GM23338 (cell line): Measurements from ENCODE around the gene TGFBR3. TPM values are rescaled to one million over a fixed set of nuclear protein-coding genes. Genes with fewer than 3 reads are reported as not detected.

ENCODE experiments used
- ATAC-seq: fragments of 200-7000 bp; cut with Tn5 transposase; 3 replicates; pipeline ENCODE4 v1.9.1; 2020
- DNase-seq: peaks from one replicate; pipeline ENCODE4 v3.0.0-alpha.2; 2015; ENCODE audit warnings: low spot score
- H2AFZ ChIP-seq: fragments of 200-600 bp; sonication (generic); 2 replicates; pipeline ENCODE4 v1.8.0; 2016; ENCODE audit warnings: antibody characterized with exemption, mild to moderate bottlenecking, moderate library complexity
- H3F3A ChIP-seq: fragments of 200-600 bp; sonication (generic); replicated peaks from 2 replicates; pipeline ENCODE4 v1.8.0; 2017; ENCODE audit warnings: antibody characterized with exemption, mixed run types, low read depth
- H3K27ac ChIP-seq: fragments of 200-600 bp; sonication (generic); 2 replicates; pipeline ENCODE4 v1.6.1; 2016; ENCODE audit warnings: low read depth
- H3K27me3 ChIP-seq: fragments of 200-600 bp; sonication (generic); 2 replicates; pipeline ENCODE4 v1.8.0; 2016; ENCODE audit warnings: mild to moderate bottlenecking, mixed run types, moderate library complexity; ENCODE audit not compliant: insufficient read depth
- H3K36me3 ChIP-seq: fragments of 200-600 bp; sonication (generic); 2 replicates; pipeline ENCODE4 v1.8.0; 2016; ENCODE audit warnings: mild to moderate bottlenecking; ENCODE audit not compliant: insufficient read depth
- H3K4me1 ChIP-seq: fragments of 200-600 bp; sonication (generic); 2 replicates; pipeline ENCODE4 v1.8.0; 2016; ENCODE audit warnings: mild to moderate bottlenecking, moderate library complexity; ENCODE audit not compliant: insufficient read depth
- H3K4me2 ChIP-seq: fragments of 200-600 bp; sonication (generic); 2 replicates; pipeline ENCODE4 v1.7.1; 2017; ENCODE audit warnings: mixed run types
- H3K4me3 ChIP-seq: fragments of 200-600 bp; sonication (generic); 2 replicates; pipeline ENCODE4 v1.6.1; 2016; ENCODE audit warnings: mixed run types
- H3K79me2 ChIP-seq: fragments of 200-600 bp; sonication (generic); replicated peaks from 2 replicates; pipeline ENCODE4 v1.8.0; 2017; ENCODE audit warnings: mild to moderate bottlenecking; ENCODE audit not compliant: insufficient read depth
- H3K9me2 ChIP-seq: fragments of 200-600 bp; sonication (generic); 2 replicates; pipeline ENCODE4 v1.8.0; 2017; ENCODE audit not compliant: insufficient read depth
- H4K20me1 ChIP-seq: fragments of 200-600 bp; sonication (generic); replicated peaks from 2 replicates; pipeline ENCODE4 v1.8.0; 2017; ENCODE audit warnings: mild to moderate bottlenecking; ENCODE audit not compliant: insufficient read depth
- H3K27ac Mint-ChIP-seq: 2 replicates; pipeline ENCODE4 v1.8.0; 2020; ENCODE audit warnings: inconsistent platforms, mild to moderate bottlenecking, moderate library complexity, mixed read lengths
- H3K27me3 Mint-ChIP-seq: 3 replicates; pipeline ENCODE4 v1.8.0; 2022; ENCODE audit warnings: low read depth, mild to moderate bottlenecking, moderate library complexity, mixed read lengths, inconsistent platforms; ENCODE audit not compliant: insufficient read depth, poor library complexity
- H3K36me3 Mint-ChIP-seq: 3 replicates; pipeline ENCODE4 v1.8.0; 2021; ENCODE audit warnings: low read depth, mild to moderate bottlenecking, inconsistent platforms, moderate library complexity, mixed read lengths
- H3K4me1 Mint-ChIP-seq: 3 replicates; pipeline ENCODE4 v1.8.0; 2020; ENCODE audit warnings: mild to moderate bottlenecking, inconsistent platforms, mixed read lengths
- H3K4me3 Mint-ChIP-seq: 3 replicates; pipeline ENCODE4 v1.8.0; 2021; ENCODE audit warnings: moderate library complexity, mild to moderate bottlenecking, inconsistent platforms, mixed read lengths
- H3K9me3 Mint-ChIP-seq: 3 replicates; pipeline ENCODE4 v1.8.0; 2020; ENCODE audit warnings: moderate library complexity, mild to moderate bottlenecking, inconsistent platforms, mixed read lengths
- CTCF ChIP-seq, 2 experiments: fragments of 200-600 bp in 1 of 2; sonication (generic) in 1 of 2; conservative IDR thresholded peaks; 2 replicates each; pipeline versions ENCODE4 v1.5.1 to v1.6.1; 2016 to 2017; ENCODE audit warnings: antibody characterized with exemption in 2 of 2, low read depth in 2 of 2, mild to moderate bottlenecking in 2 of 2, moderate library complexity in 1 of 2
- ETS1 ChIP-seq: IDR thresholded peaks from 2 replicates; pipeline ENCODE4 v1.6.1; 2016; ENCODE audit warnings: antibody characterized with exemption
- EZH2 ChIP-seq: fragments of 200-600 bp; sonication (generic); IDR thresholded peaks from one replicate; pipeline ENCODE4 v1.8.0; 2017; ENCODE audit warnings: antibody characterized with exemption, mild to moderate bottlenecking, low read depth; ENCODE audit not compliant: unreplicated experiment
- EZH2phosphoT487 ChIP-seq: fragments of 200-600 bp; sonication (generic); IDR thresholded peaks from one replicate; pipeline ENCODE4 v1.8.1; 2018; ENCODE audit warnings: antibody characterized with exemption; ENCODE audit not compliant: unreplicated experiment
- POLR2AphosphoS5 ChIP-seq: IDR thresholded peaks from 2 replicates; pipeline ENCODE4 v1.6.1; 2016; ENCODE audit warnings: antibody characterized with exemption, low read depth
- polyA plus RNA-seq: library from polyadenylated mRNA; unstranded; fragments of >200 nt; fragmentation: Nextera tagmentation; extraction: Ambion mirVana; gene quantifications from 2 replicates; pipeline ENCODE4 v1.2.1, GENCODE V29; 2016
- total RNA-seq: library from RNA; depleted of rRNA; stranded (reverse); fragments of >200 nt; shearing (Covaris generic); gene quantifications from 2 replicates; pipeline ENCODE4 v1.2.3, GENCODE V29; 2014

Gene TGFBR3
- total and polyA plus RNA-seq, 2 experiments from 2014 or later, result 1.7 to 2.9 TPM

DNA sequence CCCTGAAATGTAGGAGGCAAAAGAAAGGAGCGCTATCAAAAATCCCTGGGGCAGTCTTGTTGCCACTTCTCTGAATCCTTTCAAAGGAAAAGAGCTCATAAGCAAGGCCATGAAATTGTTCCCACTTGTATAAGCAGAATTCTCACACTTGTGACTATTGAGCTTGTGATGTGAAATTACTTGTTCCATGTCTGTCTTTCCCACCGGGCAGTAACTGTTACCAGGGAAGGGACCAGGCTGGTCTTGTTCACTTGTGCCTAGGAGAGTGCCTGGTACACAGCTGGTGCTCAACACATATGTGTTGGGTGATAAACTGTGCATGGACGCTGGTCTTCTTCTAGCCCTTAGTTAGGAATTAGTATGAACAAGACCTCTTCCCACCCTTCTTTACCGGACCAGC, 234.7 kb downstream of the TGFBR3 start:
- Histone ChIP-seq H3F3A (no peaks in the 10 kb centered on the region), H4K20me1 (no peaks in the 10 kb centered on the region), H3K9me2 (peaks cover 17% of the 10 kb centered on the region; the same call in 1 of the 2 replicates), H3K27ac (no peak overlapping the region), H3K4me2 (no peak overlapping the region), H2AFZ (no peak overlapping the region), H3K27me3 (no peaks in the 10 kb centered on the region), H3K4me3 (no peak overlapping the region), H3K79me2 (no peaks in the 10 kb centered on the region), H3K36me3 (no peaks in the 10 kb centered on the region), H3K4me1 (no peaks in the 10 kb centered on the region)
- H3K36me3 Mint-ChIP-seq, result no peaks in the 10 kb centered on the region; the same call in 2 of the 3 replicates
- peaks cover 7% of the 10 kb centered on the region; the same call in 2 of the 3 replicates for H3K4me1 Mint-ChIP-seq
- DNase-seq (no peak), ATAC-seq (no peak)
- H3K9me3 Mint-ChIP-seq, result peaks cover 2% of the 10 kb centered on the region; the same call in 1 of the 3 replicates
- peaks cover 10% of the 10 kb centered on the region for H3K27me3 Mint-ChIP-seq
- no peak overlapping the region for H3K27ac Mint-ChIP-seq
- no peak overlapping the region for H3K4me3 Mint-ChIP-seq
- no peak for TF ChIP-seq POLR2AphosphoS5
- no peak for TF ChIP-seq EZH2

DNA sequence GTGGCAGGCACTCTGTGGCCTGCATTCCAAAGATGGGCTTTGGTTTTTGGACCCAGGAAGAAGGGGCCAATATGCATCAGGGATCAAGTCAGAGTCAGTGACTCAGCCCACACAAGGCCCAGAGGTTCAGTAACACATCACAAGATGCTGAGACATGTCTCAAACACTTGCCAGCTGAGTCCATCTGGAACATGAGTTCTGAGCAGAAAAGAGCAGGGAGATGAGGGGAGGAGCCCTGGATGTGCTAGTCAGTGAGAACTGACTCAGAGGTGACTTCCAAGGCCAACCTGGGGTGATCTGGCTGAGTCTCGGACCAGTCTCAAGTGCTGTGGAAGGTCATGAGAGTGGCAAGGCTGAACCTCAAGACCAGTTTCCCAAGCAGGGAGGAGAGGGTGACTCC, 235.2 kb downstream of the TGFBR3 start:
- no peak overlapping the region for H3K4me2 ChIP-seq
- H3K27ac Mint-ChIP-seq, result no peak overlapping the region

More for the DNA sequence above, 235.2 kb downstream of the TGFBR3 start:
- Mint-ChIP-seq H3K4me1 (peaks cover 7% of the 10 kb centered on the region; the same call in 2 of the 3 replicates), H3K27me3 (peaks cover 10% of the 10 kb centered on the region), H3K4me3 (no peak overlapping the region), H3K36me3 (no peaks in the 10 kb centered on the region; the same call in 2 of the 3 replicates), H3K9me3 (no peaks in the 10 kb centered on the region)
- Histone ChIP-seq H3K27me3 (no peaks in the 10 kb centered on the region), H3K4me1 (no peaks in the 10 kb centered on the region), H3K9me2 (peaks cover 17% of the 10 kb centered on the region; the same call in 1 of the 2 replicates), H3K27ac (no peak overlapping the region), H3K4me3 (no peak overlapping the region), H4K20me1 (no peaks in the 10 kb centered on the region), H3K79me2 (no peaks in the 10 kb centered on the region), H3K36me3 (no peaks in the 10 kb centered on the region), H3F3A (no peaks in the 10 kb centered on the region), H2AFZ (no peak overlapping the region)
- TF ChIP-seq EZH2phosphoT487 (no peak), ETS1 (no peak), CTCF (conservative IDR thresholded peaks at IDR 0.05; ENCODE audit: low read depth in 2 of 2) (no peak)
- DNase-seq (no peak), ATAC-seq (no peak)
